Activated CD8-positive, alpha-beta T cell treated with anti-CD3 and anti-CD28 coated beads, Interleukin-2, amount 10 ng/mL, durations not matched to agents 7 days and 5 days (primary cell): ENCODE data around the gene METTL17. TPM values are rescaled to one million over a fixed set of nuclear protein-coding genes. Genes with fewer than 3 reads are reported as not detected.
"Not testable (repeated sequence)": the region's sequence is repeated elsewhere in the genome, so short reads cannot be mapped to it uniquely, and the experiment has no call there.

Experiments
- ATAC-seq: fragments of 150-1000 bp; cut with Tn5 transposase; one replicate; pipeline ENCODE4 v1.10.0; 2021; ENCODE audit warnings: moderate library complexity
- CTCF ChIA-PET: fragments of 350-600 bp; sonication (Branson Sonifier 250); formaldehyde crosslinking; loops from one replicate; lab custom pipeline; 2021; ENCODE audit warnings: antibody characterized with exemption; lab: Charles Lee
- POLR2A ChIA-PET: fragments of 350-600 bp; sonication (Branson Sonifier 250); formaldehyde crosslinking; loops from one replicate; lab custom pipeline; 2021; ENCODE audit warnings: antibody characterized with exemption; lab: Charles Lee
- DNase-seq: peaks from one replicate; pipeline ENCODE4 v3.0.0-alpha.2; 2020
- H3K27ac Mint-ChIP-seq: one replicate; pipeline ENCODE4 v1.8.0; 2021; ENCODE audit warnings: mild to moderate bottlenecking, mixed read lengths
- H3K27me3 Mint-ChIP-seq: one replicate; pipeline ENCODE4 v1.8.0; 2021; ENCODE audit warnings: low read depth, mixed read lengths
- H3K36me3 Mint-ChIP-seq: one replicate; pipeline ENCODE4 v1.8.0; 2021; ENCODE audit warnings: low read depth, mixed read lengths
- H3K4me1 Mint-ChIP-seq: one replicate; pipeline ENCODE4 v1.8.0; 2021; ENCODE audit warnings: low read depth, mixed read lengths
- H3K4me3 Mint-ChIP-seq: one replicate; pipeline ENCODE4 v1.8.0; 2021; ENCODE audit warnings: mild to moderate bottlenecking, mixed read lengths
- H3K9me3 Mint-ChIP-seq: one replicate; pipeline ENCODE4 v1.8.0; 2022; ENCODE audit warnings: mixed read lengths; ENCODE audit not compliant: insufficient read depth
- total RNA-seq, 2 experiments: library from RNA; stranded (reverse); gene quantifications; one replicate each; pipeline ENCODE4 v1.2.3, GENCODE V29; 2021

Gene METTL17
- total RNA-seq, 2 experiments from 2014 or later: 97.5 to 103 TPM

GRCh38 chr14:20971705-20972021, 18.1 kb upstream of the METTL17 start:
- ATAC-seq: no peak
- peak overlapping the region; percentile 86 for H3K4me3 Mint-ChIP-seq
- H3K27me3 Mint-ChIP-seq: peaks cover 47% of the 10 kb centered on the region
- POLR2A ChIA-PET: no interaction called here
- DNase-seq: no peak
- no peak overlapping the region for H3K27ac Mint-ChIP-seq
- peaks cover 14% of the 10 kb centered on the region for H3K4me1 Mint-ChIP-seq
- CTCF ChIA-PET: interaction anchor here (0.5 to 5.9 kb wide), 40 partner anchors 9 to 510 kb away, joined by 3 to 79 read pairs (median 8); partner anchors contain the start of genes ARHGEF40, PIP4P1, RNASE4 and RNASE6
- H3K9me3 Mint-ChIP-seq: no peaks in the 10 kb centered on the region
- no peaks in the 10 kb centered on the region for H3K36me3 Mint-ChIP-seq

- DNase-seq (no peak), ATAC-seq (no peak)
- Mint-ChIP-seq H3K36me3 (no peaks in the 10 kb centered on the region), H3K4me1 (peaks cover 14% of the 10 kb centered on the region), H3K9me3 (no peaks in the 10 kb centered on the region), H3K27ac (no peak overlapping the region), H3K27me3 (peaks cover 36% of the 10 kb centered on the region), H3K4me3 (no peak overlapping the region)
- ChIA-PET CTCF (interaction anchor here (0.9 to 5.9 kb wide), 7 partner anchors 8 to 115 kb away, joined by 3 to 79 read pairs (median 10); no protein-coding TSS in a partner anchor), POLR2A (no interaction called here)
These were observed 16.3 kb upstream of the METTL17 start for GRCh38 chr14:20973501-20973900.

- DNase-seq (no peak), ATAC-seq (no peak)
- Mint-ChIP-seq H3K4me3 (no peak overlapping the region), H3K9me3 (no peaks in the 10 kb centered on the region), H3K27ac (no peak overlapping the region), H3K36me3 (no peaks in the 10 kb centered on the region), H3K4me1 (peaks cover 5% of the 10 kb centered on the region), H3K27me3 (peaks cover 32% of the 10 kb centered on the region)
- ChIA-PET CTCF (no interaction called here), POLR2A (no interaction called here)
These were observed 13.5 kb upstream of the METTL17 start for GRCh38 chr14:20976291-20976690.

GRCh38 chr14:20978687-20979086, 11.1 kb upstream of the METTL17 start:
- no peaks in the 10 kb centered on the region for H3K4me1 Mint-ChIP-seq
- H3K27me3 Mint-ChIP-seq: peaks cover 17% of the 10 kb centered on the region
- DNase-seq (no peak), ATAC-seq (no peak)
- H3K9me3 Mint-ChIP-seq: no peaks in the 10 kb centered on the region
- POLR2A ChIA-PET: no interaction called here
- CTCF ChIA-PET: interaction anchor here (1.2 to 6.4 kb wide), 3 partner anchors 7 to 121 kb away, joined by 3 to 66 read pairs (median 3); no protein-coding TSS in a partner anchor
- no peak overlapping the region for H3K4me3 Mint-ChIP-seq
- H3K27ac Mint-ChIP-seq: no peak overlapping the region
- no peaks in the 10 kb centered on the region for H3K36me3 Mint-ChIP-seq

- DNase-seq (no peak), ATAC-seq (no peak)
- ChIA-PET CTCF (interaction anchor here (6.4 kb wide), 1 partner anchor 9 kb away, joined by 66 read pairs; no protein-coding TSS in a partner anchor), POLR2A (no interaction called here)
- H3K27ac Mint-ChIP-seq: no peak overlapping the region
- H3K9me3 Mint-ChIP-seq: no peaks in the 10 kb centered on the region
- peaks cover 4% of the 10 kb centered on the region for H3K4me1 Mint-ChIP-seq
- H3K36me3 Mint-ChIP-seq: no peaks in the 10 kb centered on the region
- H3K27me3 Mint-ChIP-seq: peaks cover 14% of the 10 kb centered on the region
- H3K4me3 Mint-ChIP-seq: no peak overlapping the region
These were observed 8.9 kb upstream of the METTL17 start for GRCh38 chr14:20980906-20981305.

- H3K9me3 Mint-ChIP-seq: no peaks in the 10 kb centered on the region
- ChIA-PET POLR2A (no interaction called here), CTCF (interaction anchor here (1.3 to 6.4 kb wide), 4 partner anchors 11 to 125 kb away, joined by 4 to 66 read pairs (median 6); no protein-coding TSS in a partner anchor)
- H3K4me3 Mint-ChIP-seq: no peak overlapping the region
- no peaks in the 10 kb centered on the region for H3K36me3 Mint-ChIP-seq
- ATAC-seq (no peak), DNase-seq (no peak)
- no peak overlapping the region for H3K27ac Mint-ChIP-seq
- peaks cover 10% of the 10 kb centered on the region for H3K27me3 Mint-ChIP-seq
- H3K4me1 Mint-ChIP-seq: peaks cover 6% of the 10 kb centered on the region
These were observed 7.0 kb upstream of the METTL17 start for GRCh38 chr14:20982646-20983369.

- H3K36me3 Mint-ChIP-seq, DNase-seq, H3K4me3 Mint-ChIP-seq, H3K9me3 Mint-ChIP-seq, ATAC-seq, H3K27ac Mint-ChIP-seq, H3K27me3 Mint-ChIP-seq: not testable (repeated sequence)
- ChIA-PET POLR2A (interaction anchor here (0.6 kb wide), 1 partner anchor 590 kb away, joined by 3 read pairs; no protein-coding TSS in a partner anchor), CTCF (interaction anchor here (1.3 to 1.5 kb wide), 2 partner anchors 14 to 118 kb away, joined by 3 to 9 read pairs; no protein-coding TSS in a partner anchor)
- peaks cover 24% of the 10 kb centered on the region for H3K4me1 Mint-ChIP-seq
These were observed 4.1 kb upstream of the METTL17 start for GRCh38 chr14:20985650-20986049.

- ATAC-seq (no peak), DNase-seq (no peak)
- Mint-ChIP-seq H3K36me3 (peaks cover 13% of the 10 kb centered on the region), H3K27ac (no peak overlapping the region), H3K27me3 (peaks cover 3% of the 10 kb centered on the region), H3K9me3 (no peaks in the 10 kb centered on the region), H3K4me1 (peaks cover 33% of the 10 kb centered on the region), H3K4me3 (no peak overlapping the region)
- CTCF ChIA-PET: interaction anchor here (2.8 kb wide), 1 partner anchor 28 kb away, joined by 15 read pairs; no protein-coding TSS in a partner anchor
- POLR2A ChIA-PET: no interaction called here
These were observed 3.0 kb upstream of the METTL17 start for GRCh38 chr14:20986811-20987210.

GRCh38 chr14:20988717-20989470, 886 bp upstream of the METTL17 start:
- peaks cover 41% of the 10 kb centered on the region for H3K4me1 Mint-ChIP-seq
- H3K27ac Mint-ChIP-seq: peak overlapping the region; percentile 49
- ChIA-PET CTCF (interaction anchor here (0.6 to 2.8 kb wide), 7 partner anchors 17 to 116 kb away, joined by 3 to 15 read pairs (median 3); no protein-coding TSS in a partner anchor), POLR2A (interaction anchor here (0.6 to 1.3 kb wide), 2 partner anchors 9 to 16 kb away, joined by 4 read pairs; no protein-coding TSS in a partner anchor)
- peaks cover 26% of the 10 kb centered on the region for H3K36me3 Mint-ChIP-seq
- no peaks in the 10 kb centered on the region for H3K27me3 Mint-ChIP-seq
- peak overlapping the region; percentile 45 for H3K4me3 Mint-ChIP-seq
- no peak for DNase-seq
- no peaks in the 10 kb centered on the region for H3K9me3 Mint-ChIP-seq
- no peak for ATAC-seq

GRCh38 chr14:20989471-20989786, 351 bp upstream of the METTL17 start:
- POLR2A ChIA-PET: interaction anchor here (0.6 to 1.3 kb wide), 2 partner anchors 8 to 16 kb away, joined by 4 read pairs; no protein-coding TSS in a partner anchor
- peak overlapping the region; percentile 90 for H3K27ac Mint-ChIP-seq
- no peak for ATAC-seq
- H3K9me3 Mint-ChIP-seq: no peaks in the 10 kb centered on the region
- peaks cover 41% of the 10 kb centered on the region for H3K4me1 Mint-ChIP-seq
- CTCF ChIA-PET: interaction anchor here (0.6 to 2.8 kb wide), 7 partner anchors 17 to 115 kb away, joined by 3 to 15 read pairs (median 3); no protein-coding TSS in a partner anchor
- peak overlapping the region; percentile 92 for H3K4me3 Mint-ChIP-seq
- no peak for DNase-seq
- peaks cover 29% of the 10 kb centered on the region for H3K36me3 Mint-ChIP-seq
- no peaks in the 10 kb centered on the region for H3K27me3 Mint-ChIP-seq

GRCh38 chr14:20996521-20996920, 6.7 kb downstream of the METTL17 start:
- Mint-ChIP-seq H3K4me3 (no peak overlapping the region), H3K36me3 (peaks cover 52% of the 10 kb centered on the region), H3K9me3 (no peaks in the 10 kb centered on the region), H3K27ac (no peak overlapping the region), H3K27me3 (no peaks in the 10 kb centered on the region), H3K4me1 (peaks cover 23% of the 10 kb centered on the region)
- ChIA-PET CTCF (interaction anchor here (1.0 to 11.9 kb wide), 3 partner anchors 9 to 43 kb away, joined by 3 to 126 read pairs (median 4); no protein-coding TSS in a partner anchor), POLR2A (no interaction called here)
- DNase-seq (no peak), ATAC-seq (no peak)
